NCI-H2227 (cell line): ENCODE data around the gene NDUFB1.

Experiments used
- DNase-seq: peaks from one replicate; lab custom pipeline; 2025; ENCODE audit not compliant: unreplicated experiment; lab: John Stamatoyannopoulos, UW

The NDUFB1 gene

GRCh38 chr14:92121670-92122350, at the start of gene NDUFB1, which contains the start of gene CPSF2:
Gene NDUFB1 (minus strand): TSS chr14:92121706. CDS start chr14:92117637, 4,069 bp downstream.
Gene CPSF2 (plus strand): TSS chr14:92121969. CDS start chr14:92130985, 9,016 bp downstream.
- peak; percentile 87 for DNase-seq

- DNase-seq: no peak
These were observed 43.5 kb upstream of the NDUFB1 start for GRCh38 chr14:92164958-92165357.

- DNase-seq: no peak
These were observed 40.0 kb upstream of the NDUFB1 start for GRCh38 chr14:92161521-92161920.

GRCh38 chr14:92160619-92161018, 39.1 kb upstream of the NDUFB1 start:
- no peak for DNase-seq

- no peak for DNase-seq
These were observed 32.9 kb upstream of the NDUFB1 start for GRCh38 chr14:92154283-92154942.

DNA sequence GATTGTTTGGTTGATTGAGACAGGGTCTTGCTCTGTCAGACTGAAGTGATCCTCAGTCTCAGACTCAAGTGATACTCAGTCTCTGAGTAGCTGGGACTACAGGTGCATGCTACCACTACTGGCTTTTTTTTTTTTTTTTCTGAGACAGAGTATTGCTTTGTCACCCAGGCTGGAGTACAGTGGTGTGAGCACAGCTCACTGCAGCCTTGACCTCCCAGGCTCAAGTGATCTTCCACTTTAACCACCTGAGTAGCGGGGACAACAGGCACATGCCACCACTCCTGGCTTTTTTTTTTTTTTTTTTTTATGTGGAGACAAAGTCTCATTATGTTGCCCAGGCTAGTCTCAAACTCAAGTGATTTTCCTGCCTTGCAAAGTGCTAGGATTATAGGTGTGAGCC, 32.1 kb upstream of the NDUFB1 start:
- no peak for DNase-seq

GRCh38 chr14:92144708-92145107, 23.2 kb upstream of the NDUFB1 start:
- DNase-seq: no peak

DNA sequence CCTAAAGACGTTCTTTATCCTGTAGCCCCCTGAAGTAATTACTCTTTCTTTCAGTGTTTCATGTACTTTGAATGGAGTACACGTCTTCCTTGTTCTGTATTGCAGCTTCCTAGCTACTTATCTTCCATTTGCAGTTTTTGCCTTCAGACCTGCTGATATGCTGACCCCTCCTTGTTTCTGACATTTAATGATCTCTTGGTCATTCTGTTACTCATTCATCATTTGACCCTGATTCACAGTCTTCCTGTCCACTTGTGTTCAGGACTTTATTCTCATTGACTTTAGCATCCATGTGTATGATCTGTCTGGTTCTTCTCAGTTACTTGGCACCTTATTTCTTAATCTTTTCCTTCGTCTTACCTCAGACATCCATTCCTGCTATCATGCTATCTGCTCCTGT, 22.5 kb upstream of the NDUFB1 start:
- no peak for DNase-seq

DNA sequence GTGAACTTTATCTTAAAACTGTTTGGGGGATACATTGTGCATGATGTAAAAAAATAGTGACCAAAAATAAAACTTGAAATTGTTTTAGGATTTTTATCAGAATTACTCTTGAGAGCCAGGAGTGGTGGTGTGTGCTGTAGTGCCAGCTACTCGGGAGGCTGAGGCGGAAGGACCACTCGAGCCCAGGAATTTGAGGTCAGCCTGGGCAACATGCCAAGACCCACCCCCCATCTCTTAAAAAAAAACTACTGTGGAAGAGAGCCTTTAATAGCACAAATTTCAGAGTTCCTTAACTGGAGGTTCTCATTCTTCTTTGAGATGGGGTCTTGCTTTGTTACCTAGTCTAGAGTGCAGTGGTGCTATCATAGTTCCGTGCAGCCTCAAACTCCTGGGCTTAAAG, 21.8 kb upstream of the NDUFB1 start:
- no peak for DNase-seq

DNA sequence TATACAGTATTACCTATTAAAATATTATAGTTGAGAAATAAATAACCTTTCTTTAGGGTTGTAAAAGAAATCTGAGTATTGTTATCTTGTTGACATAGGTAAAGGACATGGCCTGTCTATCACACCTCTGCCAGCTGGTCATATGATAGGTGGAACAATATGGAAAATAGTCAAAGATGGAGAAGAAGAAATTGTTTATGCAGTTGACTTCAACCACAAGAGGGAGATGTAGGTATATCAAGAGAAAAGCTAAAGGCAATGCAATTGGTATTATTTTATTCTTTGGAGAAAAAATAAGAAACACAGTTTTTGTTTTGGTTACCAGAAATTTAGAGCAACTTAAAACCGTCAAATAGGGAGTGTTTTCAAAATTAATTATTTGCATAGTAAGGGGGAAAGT, 13.8 kb upstream of the NDUFB1 start:
- DNase-seq: peak; percentile 30

DNA sequence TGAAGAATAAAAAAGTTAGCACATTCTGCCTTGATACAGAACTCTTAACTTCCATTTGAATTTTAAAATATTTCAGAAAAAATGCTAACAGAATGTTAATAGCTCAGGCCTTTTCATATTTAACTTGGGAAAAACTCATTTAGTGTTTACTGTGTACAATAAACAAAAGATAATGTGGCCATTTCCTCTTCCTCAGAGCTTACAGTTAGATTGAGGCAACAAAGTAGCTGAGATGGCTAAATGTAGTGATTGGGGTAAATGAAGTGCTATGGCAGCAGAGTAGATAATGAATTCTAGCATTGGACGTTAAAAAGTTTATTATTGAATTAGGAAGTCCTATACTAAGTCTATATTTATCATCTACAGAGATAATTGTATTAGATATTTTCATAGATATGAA, 12.9 kb upstream of the NDUFB1 start:
- no peak for DNase-seq

DNA sequence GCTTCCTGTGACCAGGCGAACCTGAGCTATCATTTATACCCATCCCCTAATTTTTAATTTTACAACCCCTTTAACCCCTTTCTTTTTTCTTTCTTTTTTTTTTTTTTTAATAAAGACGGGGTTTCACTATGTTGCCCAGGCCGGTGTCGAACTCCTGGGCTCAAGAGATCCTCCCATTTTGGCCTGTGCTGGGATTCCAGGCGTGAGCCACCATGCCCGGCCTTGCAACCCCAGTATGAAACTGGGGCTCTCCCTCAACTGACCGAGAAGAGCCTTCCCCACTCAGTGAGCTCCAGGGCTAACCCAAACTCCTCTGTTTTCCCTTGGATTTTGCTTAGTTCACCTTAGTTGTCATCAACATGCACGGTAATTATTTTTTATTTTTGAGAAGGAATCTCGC, 1.3 kb upstream of the NDUFB1 start:
- no peak for DNase-seq

GRCh38 chr14:92122351-92122677, 808 bp upstream of the NDUFB1 start:
- DNase-seq: peak; percentile 56

DNA sequence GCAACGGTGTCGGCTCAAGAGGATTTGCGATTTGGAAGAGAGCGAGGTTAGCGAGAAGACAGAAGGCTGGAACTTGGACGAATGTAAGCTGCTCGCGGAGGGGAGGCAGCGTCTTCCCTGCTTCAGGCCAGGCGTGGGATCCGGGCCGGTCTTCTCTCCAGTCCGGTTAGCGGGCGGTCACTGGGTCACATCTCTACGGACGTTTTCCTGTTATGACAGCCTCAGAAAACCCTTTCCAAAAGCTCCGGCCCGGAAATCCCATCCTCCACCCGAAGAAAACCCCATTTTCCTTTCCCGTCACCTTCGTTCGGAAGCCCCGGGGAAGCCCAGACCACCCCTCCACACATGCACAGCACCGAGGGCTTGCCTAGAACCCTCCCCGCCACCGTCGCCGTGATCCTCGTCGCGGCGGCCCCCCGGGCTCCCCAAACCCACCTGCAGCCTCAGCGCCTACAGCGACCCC, 268 bp downstream of the NDUFB1 start:
- DNase-seq: peak; percentile 50

- no peak for DNase-seq
These were observed 12.0 kb downstream of the NDUFB1 start for GRCh38 chr14:92109490-92109889.

DNA sequence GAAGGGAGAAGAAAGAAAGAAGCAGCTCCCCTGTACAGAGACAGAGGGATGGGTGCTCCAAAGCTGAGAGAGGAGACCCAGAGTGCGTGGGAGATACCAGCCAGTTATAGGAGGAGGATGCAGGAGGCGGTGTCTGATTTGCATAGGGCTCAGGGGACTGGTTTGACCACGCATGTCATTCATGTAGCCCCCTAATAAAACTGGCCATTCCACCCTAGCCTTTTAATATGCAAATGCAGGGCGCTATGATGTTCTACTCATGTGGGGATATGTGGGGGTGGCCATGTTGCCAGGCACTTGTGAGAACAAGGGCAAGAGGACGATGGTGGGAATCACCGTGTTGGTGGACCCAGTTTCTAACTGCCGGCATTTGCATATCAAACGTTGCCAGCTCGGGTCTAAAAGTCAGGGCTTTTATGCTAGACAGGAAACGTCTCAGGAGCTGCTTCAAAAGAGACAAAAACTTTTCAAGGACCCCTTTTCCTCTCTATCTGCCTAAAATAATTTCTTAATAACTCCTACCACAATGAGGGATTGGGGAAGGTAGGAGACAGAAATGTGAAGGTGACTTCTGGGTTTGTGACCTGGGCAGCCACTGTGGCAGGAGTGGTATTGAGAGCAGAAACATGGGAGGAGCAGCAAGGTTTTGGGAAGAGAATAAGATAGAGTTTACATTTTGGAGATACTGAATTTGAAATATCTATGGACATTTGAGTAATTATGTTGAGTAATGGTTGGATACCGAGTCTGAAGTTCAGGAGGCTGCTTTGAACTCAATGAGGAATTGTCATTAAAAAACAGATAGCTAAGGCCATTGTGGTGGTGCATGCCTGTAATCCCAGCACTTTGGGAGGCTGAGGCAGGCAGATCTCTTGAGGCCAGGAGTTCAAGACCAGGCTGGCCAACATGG, 12.9 kb downstream of the NDUFB1 start:
- DNase-seq: peak; percentile 44

DNA sequence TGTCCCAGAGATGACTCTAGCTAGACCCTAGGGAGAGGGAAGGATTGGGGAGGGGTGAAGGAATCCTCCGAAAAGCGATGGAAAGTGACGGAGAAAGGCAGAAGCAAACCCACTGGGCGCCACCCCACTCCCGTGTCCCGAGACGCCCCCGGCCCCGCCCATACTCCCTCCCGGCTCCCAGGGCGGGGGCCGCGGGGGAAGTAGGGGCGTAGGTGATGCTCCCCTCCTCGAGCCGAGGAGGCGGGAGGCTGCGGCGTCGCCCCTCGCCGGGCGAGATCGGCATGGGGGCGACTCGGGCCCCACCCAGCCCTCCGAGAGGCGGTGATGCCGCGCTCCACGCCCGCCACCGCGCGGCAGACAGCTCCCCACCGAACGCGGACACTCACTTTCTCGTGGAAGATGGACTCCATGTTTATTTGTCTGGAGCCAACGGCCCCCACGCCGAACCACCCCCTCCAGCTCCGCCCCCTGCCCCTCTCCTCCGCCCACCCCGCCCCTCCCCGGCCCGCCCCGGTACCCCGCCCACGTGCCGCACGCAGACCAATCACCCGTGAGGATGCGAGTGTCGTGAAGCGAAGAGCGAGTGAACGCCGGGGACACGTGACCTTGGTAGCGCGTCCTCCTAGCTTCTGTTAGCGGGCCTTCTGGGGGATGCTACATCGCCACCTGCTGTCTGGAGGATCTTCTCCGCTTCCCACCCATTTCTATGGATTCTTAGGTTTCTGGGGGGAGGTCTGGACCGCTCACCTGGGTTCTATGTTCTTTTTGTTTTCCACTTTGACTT, 15.2 kb downstream of the NDUFB1 start, which contains the start of gene ATXN3:
TSS of gene ATXN3 (minus strand) at position 440 of the 784 bp plus-strand sequence. CDS start at position 410, 30 bp downstream.
- DNase-seq: peak; percentile 98

GRCh38 chr14:92105893-92106142, 15.7 kb downstream of the NDUFB1 start:
- DNase-seq: peak; percentile 50

- no peak for DNase-seq
These were observed 16.2 kb downstream of the NDUFB1 start for GRCh38 chr14:92105073-92105892.

DNA sequence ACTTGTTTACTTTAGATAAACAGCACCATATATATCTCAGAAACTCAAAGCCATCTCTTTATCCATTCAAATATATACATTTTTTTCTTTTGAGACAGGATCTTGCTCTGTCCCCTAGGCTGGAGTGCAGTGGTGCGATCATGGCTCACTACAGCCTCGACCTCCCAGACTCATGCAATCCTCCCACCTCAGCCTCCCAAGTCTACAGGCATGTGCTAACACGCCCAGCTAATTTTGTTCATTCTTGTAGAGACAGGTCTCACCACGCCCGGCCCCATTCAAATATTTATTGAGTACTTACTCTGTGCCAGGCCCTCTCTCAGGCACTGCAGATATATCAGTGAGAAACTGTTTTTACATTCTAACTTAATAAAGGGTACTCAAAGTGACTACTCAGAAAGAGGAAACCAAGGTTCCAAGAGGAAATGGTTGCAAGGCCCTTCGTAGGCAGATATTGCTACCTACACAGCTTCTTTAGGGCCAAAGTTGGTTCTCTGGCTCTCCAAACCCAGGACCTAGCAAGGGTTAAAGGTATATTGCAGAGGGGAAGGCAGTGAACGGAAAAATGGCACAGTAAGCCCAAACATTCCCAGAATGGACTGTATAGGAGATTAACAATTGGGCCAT, 18.0 kb downstream of the NDUFB1 start:
- no peak for DNase-seq
